Brain microvascular endothelial cell (primary cell): Measurements from ENCODE around the gene DNAAF5.

Source experiments
- DNase-seq: peaks from one replicate; pipeline ENCODE4 v3.0.0-alpha.2; 2020
- H3K27ac ChIP-seq: fragments of 250-450 bp; sonication (Bioruptor Pico); 2 replicates; pipeline ENCODE4 v1.5.1; 2020; ENCODE audit warnings: mild to moderate bottlenecking, moderate library complexity
- H3K27me3 ChIP-seq: fragments of 250-450 bp; sonication (Bioruptor Pico); replicated peaks from 2 replicates; pipeline ENCODE4 v1.5.1; 2020; ENCODE audit warnings: mild to moderate bottlenecking
- H3K36me3 ChIP-seq: fragments of 250-450 bp; sonication (Bioruptor Pico); replicated peaks from 2 replicates; pipeline ENCODE4 v1.5.1; 2020; ENCODE audit warnings: mild to moderate bottlenecking
- H3K4me3 ChIP-seq: 2 replicates; pipeline ENCODE4 v1.5.1; 2011; ENCODE audit warnings: low read depth, mild to moderate bottlenecking, control low read depth, low read length, moderate library complexity
- in situ Hi-C: cut with HindIII; loops from 2 replicates; pipeline ENCODE4 v1.10.0; 2017; ENCODE audit warnings: low sequenced_read_pairs, low pct_ligation_motif_present
- TF ChIP-seq, protein P1 (sequence below): IDR thresholded peaks from 2 replicates; pipeline ENCODE4 v1.5.1; 2011; ENCODE audit warnings: low read depth, mild to moderate bottlenecking, moderate library complexity, low read length, control low read depth, inconsistent platforms; ENCODE audit errors: missing control alignments

Gene DNAAF5

GRCh38 chr7:714251-714671 lies 12.2 kb upstream of the DNAAF5 start:
- TF ChIP-seq, protein P1, sequence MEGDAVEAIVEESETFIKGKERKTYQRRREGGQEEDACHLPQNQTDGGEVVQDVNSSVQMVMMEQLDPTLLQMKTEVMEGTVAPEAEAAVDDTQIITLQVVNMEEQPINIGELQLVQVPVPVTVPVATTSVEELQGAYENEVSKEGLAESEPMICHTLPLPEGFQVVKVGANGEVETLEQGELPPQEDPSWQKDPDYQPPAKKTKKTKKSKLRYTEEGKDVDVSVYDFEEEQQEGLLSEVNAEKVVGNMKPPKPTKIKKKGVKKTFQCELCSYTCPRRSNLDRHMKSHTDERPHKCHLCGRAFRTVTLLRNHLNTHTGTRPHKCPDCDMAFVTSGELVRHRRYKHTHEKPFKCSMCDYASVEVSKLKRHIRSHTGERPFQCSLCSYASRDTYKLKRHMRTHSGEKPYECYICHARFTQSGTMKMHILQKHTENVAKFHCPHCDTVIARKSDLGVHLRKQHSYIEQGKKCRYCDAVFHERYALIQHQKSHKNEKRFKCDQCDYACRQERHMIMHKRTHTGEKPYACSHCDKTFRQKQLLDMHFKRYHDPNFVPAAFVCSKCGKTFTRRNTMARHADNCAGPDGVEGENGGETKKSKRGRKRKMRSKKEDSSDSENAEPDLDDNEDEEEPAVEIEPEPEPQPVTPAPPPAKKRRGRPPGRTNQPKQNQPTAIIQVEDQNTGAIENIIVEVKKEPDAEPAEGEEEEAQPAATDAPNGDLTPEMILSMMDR = no peak
- H3K36me3 ChIP-seq = no peaks in the 10 kb centered on the region
- no peak overlapping the region for H3K4me3 ChIP-seq
- DNase-seq = no peak
- H3K27ac ChIP-seq = no peak overlapping the region
- in situ Hi-C loops = no loop called here
- H3K27me3 ChIP-seq = no peaks in the 10 kb centered on the region

GRCh38 chr7:716222-716621 lies 10.3 kb upstream of the DNAAF5 start:
- TF ChIP-seq, protein P1 = no peak

GRCh38 chr7:716636-717035 lies 9.9 kb upstream of the DNAAF5 start:
- in situ Hi-C loops = no loop called here
- TF ChIP-seq, protein P1 = no peak
- no peaks in the 10 kb centered on the region for H3K27me3 ChIP-seq
- H3K4me3 ChIP-seq = no peak overlapping the region
- DNase-seq = no peak
- H3K27ac ChIP-seq = no peak overlapping the region
- H3K36me3 ChIP-seq = no peaks in the 10 kb centered on the region

More at GRCh38 chr7:716222-716621, 10.3 kb upstream of the DNAAF5 start:
- in situ Hi-C loops = no loop called here
- no peak overlapping the region for H3K27ac ChIP-seq
- DNase-seq = no peak
- no peak overlapping the region for H3K4me3 ChIP-seq
- H3K27me3 ChIP-seq = no peaks in the 10 kb centered on the region
- no peaks in the 10 kb centered on the region for H3K36me3 ChIP-seq

DNA sequence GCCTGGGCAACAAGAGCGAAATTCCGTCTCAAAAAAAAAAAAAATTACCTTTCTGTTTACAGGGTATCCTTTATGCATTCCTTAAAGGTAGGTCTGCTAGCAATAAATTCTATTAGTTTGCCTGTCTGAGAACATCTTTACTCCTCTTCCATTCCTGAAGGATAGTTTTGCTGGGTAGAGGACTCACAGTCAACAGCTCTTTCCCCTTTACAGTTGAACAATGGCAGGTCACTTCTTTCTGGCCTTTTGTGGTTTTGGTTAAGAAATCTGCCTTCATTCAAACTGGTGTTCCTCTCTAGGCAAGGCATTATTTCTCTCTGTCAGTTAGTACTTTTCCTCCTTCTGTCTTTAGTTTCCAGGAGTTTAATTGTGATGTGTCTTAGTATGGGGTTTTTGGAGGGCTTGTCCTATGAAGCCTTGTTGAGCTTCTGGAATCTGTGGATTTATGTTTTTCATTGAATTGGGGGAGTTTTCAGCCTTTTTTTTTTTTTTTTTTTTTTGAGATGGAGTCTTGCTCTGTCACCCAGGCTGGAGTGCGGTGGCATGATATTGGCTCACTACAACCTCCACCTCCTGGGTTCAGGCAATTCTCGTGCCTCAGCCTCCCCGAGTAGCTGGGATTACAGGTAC lies 4.8 kb upstream of the DNAAF5 start:
- TF ChIP-seq, protein P1 = no peak
- Histone ChIP-seq H3K36me3 (no peaks in the 10 kb centered on the region), H3K4me3 (no peak overlapping the region), H3K27ac (no peak overlapping the region), H3K27me3 (no peaks in the 10 kb centered on the region)
- in situ Hi-C loops = no loop called here
- DNase-seq = no peak

DNA sequence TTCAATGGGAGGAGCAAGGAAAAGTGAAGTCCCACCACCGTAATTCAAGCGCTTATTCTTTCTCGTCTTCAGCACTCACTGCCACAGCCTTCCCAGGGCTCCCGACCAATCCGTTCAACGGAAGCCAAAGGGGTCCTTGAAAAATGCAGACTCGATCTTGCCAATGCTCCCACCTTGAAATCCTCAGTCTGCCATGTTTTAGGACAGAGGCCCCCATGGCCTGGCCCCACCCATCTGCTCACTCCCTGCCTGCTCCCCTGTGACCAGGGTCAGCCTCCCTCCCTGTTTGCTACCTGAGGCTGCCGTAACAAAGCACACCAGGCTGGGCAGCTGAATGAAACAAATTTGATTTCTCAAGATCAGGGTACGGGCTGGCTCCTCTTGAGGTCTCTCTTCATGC lies 3.0 kb upstream of the DNAAF5 start:
- TF ChIP-seq, protein P1 = no peak
- Histone ChIP-seq H3K4me3 (no peak overlapping the region), H3K27ac (no peak overlapping the region), H3K27me3 (no peaks in the 10 kb centered on the region), H3K36me3 (no peaks in the 10 kb centered on the region)
- in situ Hi-C loops = no loop called here
- no peak for DNase-seq

GRCh38 chr7:724298-724697 lies 2.2 kb upstream of the DNAAF5 start:
- TF ChIP-seq, protein P1 = no peak
- Histone ChIP-seq H3K27me3 (no peaks in the 10 kb centered on the region), H3K4me3 (no peak overlapping the region), H3K27ac (no peak overlapping the region), H3K36me3 (no peaks in the 10 kb centered on the region)
- no peak for DNase-seq
- in situ Hi-C loops = no loop called here
